ENCODE data around the gene OCIAD1. TPM values are rescaled to one million over a fixed set of nuclear protein-coding genes. Genes with fewer than 3 reads are reported as not detected.

OCIAD1 gene
- total RNA-seq, 1 experiment from 2014 or later = 163 TPM

DNA sequence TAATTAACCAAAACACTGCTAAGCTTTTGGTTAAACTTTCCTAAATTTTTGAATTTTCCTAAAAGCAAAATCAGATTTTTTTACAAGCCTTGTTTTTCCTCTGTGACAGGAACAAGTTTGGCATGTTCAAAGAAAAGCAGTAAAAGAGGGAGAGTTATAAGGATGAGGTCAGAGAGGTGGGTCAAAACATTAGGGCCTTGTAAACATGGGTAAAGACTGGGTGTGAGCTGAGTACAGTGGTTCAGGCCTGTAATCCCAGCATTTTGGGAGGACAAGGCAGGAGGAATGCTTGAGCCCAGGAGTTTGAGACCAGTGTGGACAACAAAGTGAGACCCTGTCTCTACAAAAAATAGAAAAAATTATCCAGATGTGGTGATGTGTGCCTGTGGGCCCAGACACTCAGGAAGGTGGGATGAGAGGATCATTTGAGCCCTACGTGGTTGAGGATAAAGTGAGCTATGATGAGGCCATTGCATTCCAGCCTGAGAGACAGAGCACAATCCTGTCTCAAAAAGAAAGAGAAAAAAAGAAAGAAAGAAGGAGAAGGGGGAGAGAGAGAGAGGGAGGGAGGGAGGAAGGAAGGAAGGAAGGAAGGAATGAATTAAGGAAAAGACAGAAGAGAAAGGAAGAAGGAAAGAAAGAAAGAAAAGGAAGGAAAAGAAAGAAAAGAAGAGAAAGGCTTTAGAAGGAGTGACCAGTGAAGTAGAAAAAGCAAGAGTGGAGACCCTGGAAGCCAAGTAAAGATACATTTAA is 33.8 kb upstream of the OCIAD1 start:
- Histone ChIP-seq H2AFZ (ENCODE audit: low read depth, low read length, poor library complexity, severe bottlenecking) (no peak overlapping the region), H3K27me3 (ENCODE audit: insufficient read depth, low read length) (no peaks in the 10 kb centered on the region), H3K9me2 (ENCODE audit: insufficient read depth) (no peaks in the 10 kb centered on the region), H3K9ac (ENCODE audit: low read length) (no peak overlapping the region), H3K4me2 (ENCODE audit: low read length) (no peak overlapping the region), H3K4me3 (replicated peaks in 1 of 2; ENCODE audit: low read depth in 1 of 2, low read length in 2 of 2) (no peak overlapping the region), H3K79me2 (ENCODE audit: insufficient read depth, low read length) (no peaks in the 10 kb centered on the region), H3K27ac (ENCODE audit: low read depth, low read length) (no peak overlapping the region), H3K4me1 (ENCODE audit: control insufficient read depth in 1 of 2, insufficient read depth in 2 of 2, low read length in 2 of 2) (peaks cover 5 to 6% of the 10 kb centered on the region in 2 experiments; a peak in 3 of 4 replicates), H3K9me3 (ENCODE audit: control insufficient read depth in 1 of 2, insufficient read depth in 1 of 2, low read depth in 1 of 2, low read length in 2 of 2) (no peaks in the 10 kb centered on the region), H4K20me1 (ENCODE audit: insufficient read depth) (no peaks in the 10 kb centered on the region), H3K36me3 (ENCODE audit: control insufficient read depth in 1 of 2, insufficient read depth in 2 of 2, low read length in 2 of 2) (no peaks in the 10 kb centered on the region)
- no peak for TF ChIP-seq POLR2A (IDR thresholded peaks at IDR 0.05; ENCODE audit: borderline replicate concordance, extremely low read depth, insufficient read depth, insufficient read length)
- BruUV-seq (replicated peaks) = no TSS peak
- ChIA-PET CTCF (no interaction called here), RAD21 (ENCODE audit: low non-redundant PET in 1 of 2, low total read pairs in 2 of 2, uncharacterized antibody in 2 of 2, unreplicated experiment in 2 of 2) (no interaction called here), POLR2A (no interaction called here)
- ATAC-seq (no peak), DNase-seq (ENCODE audit: low read depth, low spot score) (no peak)
- intact Hi-C loops (cut with micrococcal nuclease) = no loop called here

DNA sequence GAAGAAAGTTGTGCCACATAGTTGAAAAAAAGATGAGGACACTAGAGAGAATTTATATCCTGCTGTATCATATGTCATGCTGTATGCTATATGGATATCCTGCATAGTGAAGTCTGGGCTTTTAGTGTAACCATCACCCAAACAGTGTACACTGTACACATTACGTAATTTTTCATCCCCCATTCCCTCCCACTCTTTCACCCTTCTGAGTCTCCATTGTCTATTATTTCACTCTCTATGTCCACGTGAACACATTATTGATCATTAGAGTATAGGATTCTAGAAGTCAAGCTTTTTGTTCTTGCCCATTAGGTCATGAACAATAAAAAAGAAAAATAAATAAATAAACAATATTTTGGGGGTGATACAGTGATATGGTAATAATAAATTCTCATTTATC is 32.8 kb upstream of the OCIAD1 start:
- no peaks in the 10 kb centered on the region for H3K36me3 ChIP-seq (ENCODE audit: control insufficient read depth in 1 of 2, insufficient read depth in 2 of 2, low read length in 2 of 2)
- POLR2A ChIA-PET = no interaction called here
- DNase-seq (ENCODE audit: low read depth, low spot score) (no peak), ATAC-seq (no peak)
- no TSS peak for BruUV-seq (replicated peaks)
- no peaks in the 10 kb centered on the region for H3K9me3 ChIP-seq (ENCODE audit: control insufficient read depth in 1 of 2, insufficient read depth in 1 of 2, low read depth in 1 of 2, low read length in 2 of 2)
- no peak overlapping the region for H2AFZ ChIP-seq (ENCODE audit: low read depth, low read length, poor library complexity, severe bottlenecking)
- H4K20me1 ChIP-seq (ENCODE audit: insufficient read depth) = no peaks in the 10 kb centered on the region
- H3K27ac ChIP-seq (ENCODE audit: low read depth, low read length) = no peak overlapping the region
- CTCF ChIA-PET = no interaction called here
- no peak overlapping the region for H3K4me3 ChIP-seq (replicated peaks in 1 of 2; ENCODE audit: low read depth in 1 of 2, low read length in 2 of 2)
- H3K4me2 ChIP-seq (ENCODE audit: low read length) = no peak overlapping the region
- RAD21 ChIA-PET (ENCODE audit: low non-redundant PET in 1 of 2, low total read pairs in 2 of 2, uncharacterized antibody in 2 of 2, unreplicated experiment in 2 of 2) = no interaction called here
- H3K4me1 ChIP-seq (ENCODE audit: control insufficient read depth in 1 of 2, insufficient read depth in 2 of 2, low read length in 2 of 2) = peaks cover 8 to 15% of the 10 kb centered on the region in 2 experiments; a peak in 3 of 4 replicates
- H3K9ac ChIP-seq (ENCODE audit: low read length) = no peak overlapping the region
- H3K27me3 ChIP-seq (ENCODE audit: insufficient read depth, low read length) = no peaks in the 10 kb centered on the region
- H3K9me2 ChIP-seq (ENCODE audit: insufficient read depth) = no peaks in the 10 kb centered on the region
- H3K79me2 ChIP-seq (ENCODE audit: insufficient read depth, low read length) = no peaks in the 10 kb centered on the region
- intact Hi-C loops (cut with micrococcal nuclease) = no loop called here
- TF ChIP-seq ZFX (IDR thresholded peaks at IDR 0.05) = no peak
- no peak for TF ChIP-seq EZH2 (IDR thresholded peaks at IDR 0.05)
- no peak for TF ChIP-seq TCF7L2 (IDR thresholded peaks at IDR 0.05; ENCODE audit: borderline replicate concordance, extremely low read depth, insufficient read depth, insufficient read length)
- TF ChIP-seq, protein P1, sequence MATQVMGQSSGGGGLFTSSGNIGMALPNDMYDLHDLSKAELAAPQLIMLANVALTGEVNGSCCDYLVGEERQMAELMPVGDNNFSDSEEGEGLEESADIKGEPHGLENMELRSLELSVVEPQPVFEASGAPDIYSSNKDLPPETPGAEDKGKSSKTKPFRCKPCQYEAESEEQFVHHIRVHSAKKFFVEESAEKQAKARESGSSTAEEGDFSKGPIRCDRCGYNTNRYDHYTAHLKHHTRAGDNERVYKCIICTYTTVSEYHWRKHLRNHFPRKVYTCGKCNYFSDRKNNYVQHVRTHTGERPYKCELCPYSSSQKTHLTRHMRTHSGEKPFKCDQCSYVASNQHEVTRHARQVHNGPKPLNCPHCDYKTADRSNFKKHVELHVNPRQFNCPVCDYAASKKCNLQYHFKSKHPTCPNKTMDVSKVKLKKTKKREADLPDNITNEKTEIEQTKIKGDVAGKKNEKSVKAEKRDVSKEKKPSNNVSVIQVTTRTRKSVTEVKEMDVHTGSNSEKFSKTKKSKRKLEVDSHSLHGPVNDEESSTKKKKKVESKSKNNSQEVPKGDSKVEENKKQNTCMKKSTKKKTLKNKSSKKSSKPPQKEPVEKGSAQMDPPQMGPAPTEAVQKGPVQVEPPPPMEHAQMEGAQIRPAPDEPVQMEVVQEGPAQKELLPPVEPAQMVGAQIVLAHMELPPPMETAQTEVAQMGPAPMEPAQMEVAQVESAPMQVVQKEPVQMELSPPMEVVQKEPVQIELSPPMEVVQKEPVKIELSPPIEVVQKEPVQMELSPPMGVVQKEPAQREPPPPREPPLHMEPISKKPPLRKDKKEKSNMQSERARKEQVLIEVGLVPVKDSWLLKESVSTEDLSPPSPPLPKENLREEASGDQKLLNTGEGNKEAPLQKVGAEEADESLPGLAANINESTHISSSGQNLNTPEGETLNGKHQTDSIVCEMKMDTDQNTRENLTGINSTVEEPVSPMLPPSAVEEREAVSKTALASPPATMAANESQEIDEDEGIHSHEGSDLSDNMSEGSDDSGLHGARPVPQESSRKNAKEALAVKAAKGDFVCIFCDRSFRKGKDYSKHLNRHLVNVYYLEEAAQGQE (IDR thresholded peaks at IDR 0.05; ENCODE audit: low read depth) = no peak
- no peak for TF ChIP-seq POLR2AphosphoS5 (IDR thresholded peaks at IDR 0.05; ENCODE audit: low read depth, low read length)
- TF ChIP-seq ELF1 (IDR thresholded peaks at IDR 0.05; ENCODE audit: borderline replicate concordance, low read depth) = no peak
- TF ChIP-seq EZH2phosphoT487 (IDR thresholded peaks at IDR 0.05; ENCODE audit: borderline replicate concordance) = no peak
- no peak for TF ChIP-seq EGR1 (IDR thresholded peaks at IDR 0.05; ENCODE audit: low read depth)
- TF ChIP-seq SIN3A (IDR thresholded peaks at IDR 0.05; ENCODE audit: low read depth) = no peak
- TF ChIP-seq, protein P2, sequence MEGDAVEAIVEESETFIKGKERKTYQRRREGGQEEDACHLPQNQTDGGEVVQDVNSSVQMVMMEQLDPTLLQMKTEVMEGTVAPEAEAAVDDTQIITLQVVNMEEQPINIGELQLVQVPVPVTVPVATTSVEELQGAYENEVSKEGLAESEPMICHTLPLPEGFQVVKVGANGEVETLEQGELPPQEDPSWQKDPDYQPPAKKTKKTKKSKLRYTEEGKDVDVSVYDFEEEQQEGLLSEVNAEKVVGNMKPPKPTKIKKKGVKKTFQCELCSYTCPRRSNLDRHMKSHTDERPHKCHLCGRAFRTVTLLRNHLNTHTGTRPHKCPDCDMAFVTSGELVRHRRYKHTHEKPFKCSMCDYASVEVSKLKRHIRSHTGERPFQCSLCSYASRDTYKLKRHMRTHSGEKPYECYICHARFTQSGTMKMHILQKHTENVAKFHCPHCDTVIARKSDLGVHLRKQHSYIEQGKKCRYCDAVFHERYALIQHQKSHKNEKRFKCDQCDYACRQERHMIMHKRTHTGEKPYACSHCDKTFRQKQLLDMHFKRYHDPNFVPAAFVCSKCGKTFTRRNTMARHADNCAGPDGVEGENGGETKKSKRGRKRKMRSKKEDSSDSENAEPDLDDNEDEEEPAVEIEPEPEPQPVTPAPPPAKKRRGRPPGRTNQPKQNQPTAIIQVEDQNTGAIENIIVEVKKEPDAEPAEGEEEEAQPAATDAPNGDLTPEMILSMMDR (IDR thresholded peaks at IDR 0.05 in 2 of 3, conservative IDR thresholded peaks at IDR 0.05 in 1 of 3; ENCODE audit: borderline replicate concordance in 1 of 3, insufficient read depth in 1 of 3, low read depth in 2 of 3, low read length in 2 of 3) = no peak
- TF ChIP-seq, protein P3, sequence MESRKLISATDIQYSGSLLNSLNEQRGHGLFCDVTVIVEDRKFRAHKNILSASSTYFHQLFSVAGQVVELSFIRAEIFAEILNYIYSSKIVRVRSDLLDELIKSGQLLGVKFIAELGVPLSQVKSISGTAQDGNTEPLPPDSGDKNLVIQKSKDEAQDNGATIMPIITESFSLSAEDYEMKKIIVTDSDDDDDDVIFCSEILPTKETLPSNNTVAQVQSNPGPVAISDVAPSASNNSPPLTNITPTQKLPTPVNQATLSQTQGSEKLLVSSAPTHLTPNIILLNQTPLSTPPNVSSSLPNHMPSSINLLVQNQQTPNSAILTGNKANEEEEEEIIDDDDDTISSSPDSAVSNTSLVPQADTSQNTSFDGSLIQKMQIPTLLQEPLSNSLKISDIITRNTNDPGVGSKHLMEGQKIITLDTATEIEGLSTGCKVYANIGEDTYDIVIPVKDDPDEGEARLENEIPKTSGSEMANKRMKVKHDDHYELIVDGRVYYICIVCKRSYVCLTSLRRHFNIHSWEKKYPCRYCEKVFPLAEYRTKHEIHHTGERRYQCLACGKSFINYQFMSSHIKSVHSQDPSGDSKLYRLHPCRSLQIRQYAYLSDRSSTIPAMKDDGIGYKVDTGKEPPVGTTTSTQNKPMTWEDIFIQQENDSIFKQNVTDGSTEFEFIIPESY (IDR thresholded peaks at IDR 0.05; ENCODE audit: extremely low read depth, insufficient replicate concordance, low read length) = no peak

Measured in HCT116 (cell line).